HepG2 (cell line): Measurements from ENCODE around the gene ENTPD2. TPM values are rescaled to one million over a fixed set of nuclear protein-coding genes. Genes with fewer than 3 reads are reported as not detected.

ENCODE experiments used
- AHDC1 ChIP-seq: sonication (generic); formaldehyde crosslinking; IDR thresholded peaks from 2 replicates; pipeline ENCODE4 v1.5.1; 2020; ENCODE audit warnings: mild to moderate bottlenecking, missing genetic modification reagents, borderline replicate concordance
- ARID2 ChIP-seq: sonication (generic); formaldehyde crosslinking; IDR thresholded peaks from 2 replicates; pipeline ENCODE4 v1.8.1; 2022; ENCODE audit warnings: mild to moderate bottlenecking, missing genetic modification reagents, borderline replicate concordance
- HNF4G ChIP-seq, 2 experiments: sonication (generic) in 1 of 2; formaldehyde crosslinking in 1 of 2; IDR thresholded peaks; 2 replicates each; pipeline versions ENCODE4 v1.4.0 to v1.6.1; 2011 to 2020; ENCODE audit warnings: borderline replicate concordance in 2 of 2, low read depth in 2 of 2, mild to moderate bottlenecking in 2 of 2, low read length in 1 of 2, missing genetic modification reagents in 1 of 2, moderate library complexity in 1 of 2
- KDM2A ChIP-seq: sonication (generic); formaldehyde crosslinking; IDR thresholded peaks from 2 replicates; pipeline ENCODE4 v1.4.0; 2020; ENCODE audit warnings: low read depth, missing genetic modification reagents, borderline replicate concordance
- PRMT3 ChIP-seq: sonication (generic); formaldehyde crosslinking; IDR thresholded peaks from 2 replicates; pipeline ENCODE4 v1.8.1; 2022; ENCODE audit warnings: low read depth, mild to moderate bottlenecking, moderate library complexity, missing genetic modification reagents, borderline replicate concordance
- RNF219 ChIP-seq: sonication (generic); formaldehyde crosslinking; IDR thresholded peaks from 2 replicates; pipeline ENCODE4 v1.5.0; 2020; ENCODE audit warnings: mild to moderate bottlenecking, missing genetic modification reagents
- ZBTB42 ChIP-seq: sonication (generic); formaldehyde crosslinking; IDR thresholded peaks from 2 replicates; pipeline ENCODE4 v1.5.0; 2020; ENCODE audit warnings: mild to moderate bottlenecking, missing genetic modification reagents
- ZNF552 ChIP-seq: sonication (generic); formaldehyde crosslinking; IDR thresholded peaks from 2 replicates; pipeline ENCODE4 v1.9.0; 2022; ENCODE audit warnings: missing genetic modification reagents, mild to moderate bottlenecking, borderline replicate concordance
- ZNF572 ChIP-seq: sonication (generic); formaldehyde crosslinking; IDR thresholded peaks from 2 replicates; pipeline ENCODE4 v1.5.1; 2020; ENCODE audit warnings: mild to moderate bottlenecking, missing genetic modification reagents
- ZNF7 ChIP-seq: IDR thresholded peaks from 2 replicates; pipeline ENCODE4 v1.6.1; 2016; ENCODE audit warnings: missing biosample characterization, missing genetic modification reagents
- polyA plus RNA-seq, 8 experiments: library from polyadenylated mRNA; depleted of rRNA in 3 of 8; stranded (reverse) in 7 of 8; unstranded in 1 of 8; fragments of >200 nt; fragmentation: Illumina TruSeq in 4 of 8; extraction: Trizol in 4 of 8; gene quantifications; 2 replicates each; pipeline versions ENCODE4 v1.2.1 to v1.2.3, GENCODE V29; 2011 to 2016; ENCODE audit warnings: low read depth in 4 of 8, missing spikeins in 1 of 8, mixed read lengths in 1 of 8; ENCODE audit not compliant: insufficient read depth in 1 of 8
- total RNA-seq, 5 experiments: library from RNA; depleted of rRNA; stranded (reverse); fragments of >200 nt; fragmentation: Illumina TruSeq; extraction: Trizol; gene quantifications; 2 replicates each; pipeline ENCODE4 v1.2.3, GENCODE V29; 2016; ENCODE audit warnings: low read depth in 1 of 5

ENTPD2 gene
- total and polyA plus RNA-seq, 2 of the 13 experiments (the other 11 are each of a cell fraction or from before 2014, with no cell fraction given): 0.95 to 3.2 TPM

- TF ChIP-seq AHDC1 (CRISPR knock-in tag): no peak
- TF ChIP-seq PRMT3 (CRISPR knock-in tag): no peak
- no peak for TF ChIP-seq ZNF572
- TF ChIP-seq ARID2 (CRISPR knock-in tag): no peak
- no peak for TF ChIP-seq ZBTB42 (CRISPR knock-in tag)
- no peak for TF ChIP-seq ZNF7
- TF ChIP-seq KDM2A (CRISPR knock-in tag): no peak
- no peak for TF ChIP-seq HNF4G (IDR thresholded peaks at IDR 0.05; ENCODE audit: borderline replicate concordance, low read depth, low read length)
- TF ChIP-seq HNF4G (CRISPR knock-in tag; IDR thresholded peaks at IDR 0.05; ENCODE audit: borderline replicate concordance, low read depth): no peak
- no peak for TF ChIP-seq ZNF552 (CRISPR knock-in tag)
- TF ChIP-seq RNF219 (CRISPR knock-in tag): no peak
Observed at GRCh38 chr9:137014166-137014565, 39.7 kb downstream of the ENTPD2 start (continued).
